ENCODE data around the gene ASTN2. TPM values are rescaled to one million over a fixed set of nuclear protein-coding genes. Genes with fewer than 3 reads are reported as not detected.

The ASTN2 gene
- total and polyA plus RNA-seq, 9 of the 15 experiments (the other 6 are each of a cell fraction or from before 2014, with no cell fraction given), result 0.56 to 3.5 (median 1.9) TPM

- Histone ChIP-seq H2AFZ (ENCODE audit: low read depth, low read length) (no peak overlapping the region), H3K9me1 (ENCODE audit: control insufficient read depth, insufficient read depth, low read length) (no peaks in the 10 kb centered on the region), H3K4me1 (replicated peaks in 1 of 2; ENCODE audit: control insufficient read depth in 2 of 2, insufficient read depth in 2 of 2, low read length in 2 of 2) (no peaks in the 10 kb centered on the region), H4K20me1 (replicated peaks; ENCODE audit: control insufficient read depth, insufficient read depth, low read length) (no peaks in the 10 kb centered on the region), H3K79me2 (ENCODE audit: control insufficient read depth, insufficient read depth, low read length) (no peaks in the 10 kb centered on the region), H3K4me3 (no peak overlapping the region), H3K4me2 (ENCODE audit: insufficient read depth, low read length) (no peak overlapping the region), H3K27me3 (ENCODE audit: control insufficient read depth in 2 of 2, insufficient read depth in 2 of 2, low read length in 2 of 2) (no peaks in the 10 kb centered on the region), H3K9me3 (replicated peaks; ENCODE audit: control insufficient read depth, insufficient read depth, low read depth, low read length) (no peaks in the 10 kb centered on the region), H3K27ac (ENCODE audit: extremely low read depth, low read depth, low read length) (no peak overlapping the region), H3K9ac (ENCODE audit: insufficient read depth in 1 of 2, low read depth in 2 of 2, low read length in 2 of 2) (no peak overlapping the region), H3K36me3 (ENCODE audit: control insufficient read depth, insufficient read depth, low read length) (no peaks in the 10 kb centered on the region)
- WGBS (ENCODE audit: insufficient coverage, low coverage, missing lambda C conversion rate), result 0% methylated on average over 5 of the region's 5 CpGs
- no peak for TF ChIP-seq TCF7L2 (IDR thresholded peaks at IDR 0.05; ENCODE audit: low read depth, low read length)
- TF ChIP-seq CCAR2 (IDR thresholded peaks at IDR 0.05; ENCODE audit: low read depth, low read length), result no peak
- TF ChIP-seq E2F8 (IDR thresholded peaks at IDR 0.05; ENCODE audit: low read depth, partially characterized antibody), result no peak
- TF ChIP-seq ZNF197 (CRISPR knock-in tag; IDR thresholded peaks at IDR 0.05; ENCODE audit: low read depth), result no peak
- no peak for TF ChIP-seq HMGN3 (IDR thresholded peaks at IDR 0.05; ENCODE audit: borderline replicate concordance, extremely low read depth, insufficient read length, low read depth, low read length)
- TF ChIP-seq CBX2 (IDR thresholded peaks at IDR 0.05; ENCODE audit: insufficient read depth, low read length, poor library complexity, severe bottlenecking), result no peak
- TF ChIP-seq ZNF644 (tag; IDR thresholded peaks at IDR 0.05; ENCODE audit: low read depth), result no peak
- no peak for TF ChIP-seq ELK3 (CRISPR knock-in tag; IDR thresholded peaks at IDR 0.05)
- TF ChIP-seq SETDB1 (IDR thresholded peaks at IDR 0.05; ENCODE audit: low read length), result no peak
- no peak for TF ChIP-seq ZNF766 (CRISPR knock-in tag; conservative IDR thresholded peaks at IDR 0.05)
- no peak for ATAC-seq
- in situ Hi-C loops (cut with MboI) (no loop called here), intact Hi-C loops (cut with micrococcal nuclease) (no loop called here)
- FAIRE-seq, result no peak
- ChIA-PET POLR2A (no interaction called here), CTCF (ENCODE audit: low intra/inter-chr PET ratio) (no interaction called here)
- no peak for DNase-seq (ENCODE audit: extremely low read depth in 1 of 4, low spot score in 3 of 4)
- BruUV-seq (replicated peaks), result no TSS peak
Observed at GRCh38 chr9:117178596-117179375, 236.1 kb downstream of the ASTN2 start.

All from K562 (cell line).